HG02571 (cell line): ENCODE results near the gene FAM53B.

Experiments
- ATAC-seq: cut with Tn5 transposase; IDR thresholded peaks from one replicate; pipeline ENCODE4 v1.9.1; 2021; ENCODE audit warnings: mild to moderate bottlenecking, moderate library complexity; ENCODE audit not compliant: unreplicated experiment

Gene FAM53B

GRCh38 chr10:124667425-124668345, 76.5 kb downstream of the FAM53B start:
- no peak for ATAC-seq

GRCh38 chr10:124666494-124666893, 77.7 kb downstream of the FAM53B start:
- no peak for ATAC-seq

DNA sequence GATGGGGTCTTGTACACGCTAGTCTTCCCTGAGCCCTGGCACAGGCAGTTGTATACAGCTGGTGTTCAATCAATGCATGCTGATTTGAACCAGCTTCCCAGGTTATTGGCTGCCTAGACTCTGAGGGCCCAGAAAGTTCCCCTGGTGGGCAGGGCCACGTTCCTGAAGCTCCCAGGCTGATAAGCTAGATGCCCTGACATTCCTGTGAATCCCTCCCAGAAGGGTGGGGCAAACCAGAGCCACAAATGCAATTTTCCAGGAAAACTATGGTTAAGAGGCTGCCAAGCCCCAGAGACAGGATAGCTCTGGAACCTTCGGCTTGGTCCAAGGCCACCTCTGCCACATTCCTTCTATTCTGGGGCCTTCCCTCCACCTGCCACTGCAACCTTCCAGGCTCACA, 78.2 kb downstream of the FAM53B start:
- ATAC-seq, result no peak

DNA sequence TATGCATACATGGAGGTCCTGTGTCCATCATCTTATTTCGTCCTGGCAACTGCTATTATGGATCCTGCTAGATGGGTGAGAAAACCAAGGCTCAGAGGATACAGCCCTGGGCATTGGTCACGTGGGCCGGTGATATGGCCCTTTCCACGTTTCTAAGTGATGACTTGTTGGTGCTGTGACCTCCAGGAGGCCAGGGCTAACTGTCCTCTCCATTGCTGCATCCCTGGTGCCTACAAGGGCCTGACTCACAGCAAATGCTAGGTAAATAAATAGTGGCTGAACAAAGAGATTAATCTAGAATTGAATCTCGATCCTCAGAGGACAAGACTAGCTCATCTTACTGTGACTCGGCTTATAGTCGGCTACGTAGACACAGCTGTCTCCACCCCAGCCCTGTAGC, 78.6 kb downstream of the FAM53B start:
- ATAC-seq, result no peak

- no peak for ATAC-seq
Observed at GRCh38 chr10:124665091-124665490, 79.1 kb downstream of the FAM53B start.

GRCh38 chr10:124663766-124664360, 80.3 kb downstream of the FAM53B start:
- ATAC-seq, result no peak

DNA sequence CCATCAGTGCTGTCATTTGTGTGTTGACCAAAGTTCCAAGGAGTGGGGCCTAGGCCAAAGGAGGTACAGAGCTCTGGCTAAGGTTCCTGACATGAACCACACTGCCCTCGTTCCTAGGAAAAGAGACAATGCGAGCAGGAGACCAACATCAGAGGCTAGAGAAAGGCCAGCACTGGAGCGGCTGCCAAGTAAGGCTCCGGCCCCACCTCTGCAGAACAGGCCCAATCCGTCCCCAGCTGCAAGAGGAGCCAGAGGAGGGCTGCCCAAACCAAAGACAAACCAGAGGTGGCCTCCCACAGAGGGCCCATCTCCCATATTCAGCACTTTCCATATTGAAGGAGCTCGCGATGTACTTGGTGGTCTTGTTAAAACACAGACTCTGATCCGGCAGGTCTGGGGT, 81.0 kb downstream of the FAM53B start:
- ATAC-seq, result no peak

- ATAC-seq, result no peak
Observed at GRCh38 chr10:124661660-124662180, 82.5 kb downstream of the FAM53B start.

- ATAC-seq, result no peak
Observed at GRCh38 chr10:124660404-124661125, 83.6 kb downstream of the FAM53B start.

GRCh38 chr10:124659380-124659779, 84.8 kb downstream of the FAM53B start:
- ATAC-seq, result no peak

GRCh38 chr10:124658591-124659242, 85.5 kb downstream of the FAM53B start:
- ATAC-seq, result no peak

DNA sequence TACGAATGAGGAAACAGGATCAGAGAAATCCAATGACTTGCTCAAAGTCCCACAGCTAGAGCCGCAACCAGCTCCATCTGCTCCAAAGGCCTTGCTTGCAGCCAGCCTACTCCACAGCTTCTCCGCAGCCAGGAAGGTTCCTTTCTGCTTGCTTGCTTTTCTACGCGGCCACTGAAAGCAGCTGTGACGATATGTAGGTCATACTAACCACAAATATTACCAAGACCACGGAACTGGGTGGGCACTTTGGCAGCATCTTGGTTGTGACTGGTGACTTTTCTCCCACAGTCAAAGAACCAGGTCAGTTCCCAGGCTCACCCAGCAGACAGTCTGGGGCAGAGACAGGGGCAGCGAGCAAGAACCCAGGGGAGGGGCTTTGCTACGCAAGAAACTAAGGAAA, 86.4 kb downstream of the FAM53B start:
- no peak for ATAC-seq

- ATAC-seq, result no peak
Observed at GRCh38 chr10:124656541-124656940, 87.6 kb downstream of the FAM53B start.

GRCh38 chr10:124656113-124656490, 88.1 kb downstream of the FAM53B start:
- ATAC-seq, result no peak

GRCh38 chr10:124655191-124656112, 88.7 kb downstream of the FAM53B start:
- no peak for ATAC-seq

DNA sequence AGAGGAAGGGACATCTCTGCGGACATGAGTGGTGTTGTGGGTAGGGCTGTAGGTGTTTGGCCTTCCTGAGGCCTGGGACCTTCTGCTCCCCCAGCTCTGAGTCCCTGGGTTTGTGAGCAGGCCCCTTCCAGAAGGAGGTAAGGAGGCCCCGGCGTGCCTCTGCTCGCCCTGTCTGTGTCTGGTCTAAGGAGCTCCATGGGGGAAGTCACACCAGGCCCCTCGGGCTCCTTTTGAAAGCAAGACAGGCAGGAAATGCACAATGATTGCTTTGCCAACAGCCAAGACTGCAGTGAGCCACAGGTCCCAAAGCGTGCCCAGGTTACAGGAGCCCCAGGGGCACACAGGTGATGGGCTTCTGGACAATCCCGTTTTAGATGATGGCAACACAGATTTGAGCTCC, 89.5 kb downstream of the FAM53B start:
- ATAC-seq, result no peak

- no peak for ATAC-seq
Observed at GRCh38 chr10:124653811-124654651, 90.1 kb downstream of the FAM53B start.

DNA sequence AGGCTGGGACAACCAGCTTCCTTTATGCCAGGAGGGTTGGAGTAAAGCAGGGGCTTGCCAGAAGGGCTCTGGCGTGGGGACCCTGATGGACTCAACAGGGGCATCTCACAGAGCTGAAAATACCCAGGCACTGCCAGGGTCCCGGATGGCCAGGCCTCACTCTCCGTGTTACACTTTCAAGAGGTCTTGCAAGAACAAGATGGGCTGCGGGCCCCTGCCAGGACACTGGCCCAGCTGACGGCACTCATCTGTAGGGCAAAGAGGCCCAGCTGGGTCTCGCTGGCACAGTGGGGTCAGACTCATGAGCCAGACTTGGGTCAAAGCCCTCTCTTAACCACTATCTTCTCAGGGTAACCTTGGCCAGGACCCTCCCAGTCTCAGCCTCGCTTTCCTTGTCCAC, 90.9 kb downstream of the FAM53B start:
- no peak for ATAC-seq

- ATAC-seq, result no peak
Observed at GRCh38 chr10:124652701-124653100, 91.5 kb downstream of the FAM53B start.
